Measurements from ENCODE around the gene SMOC1. TPM values are rescaled to one million over a fixed set of nuclear protein-coding genes. Genes with fewer than 3 reads are reported as not detected.
A peak's percentile ranks its signal among the peaks of the same experiment; 100 is the strongest.

SMOC1 gene
- total RNA-seq, 1 experiment from 2014 or later, result 22.9 TPM

DNA sequence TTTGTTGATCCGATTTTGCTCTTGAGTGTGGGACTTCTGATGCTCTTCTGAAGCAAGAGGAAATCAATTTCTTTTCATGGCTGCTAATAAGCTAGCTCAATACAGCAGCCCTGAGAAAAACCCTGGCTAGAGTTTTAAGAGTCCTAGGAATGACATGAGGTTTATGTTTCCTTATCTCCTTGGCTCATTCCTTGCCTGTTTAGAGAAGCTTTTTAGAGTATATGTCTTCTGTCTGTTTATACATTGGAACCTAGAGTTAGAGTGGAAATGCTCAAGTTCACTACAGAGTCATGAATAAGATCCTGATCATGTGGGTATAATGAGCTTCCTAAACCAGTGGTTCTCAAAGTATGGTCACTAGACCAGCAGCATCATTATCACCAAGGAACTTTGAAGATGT is 34.5 kb downstream of the SMOC1 start:
- H3K4me1 Mint-ChIP-seq (ENCODE audit: insufficient read depth, unreplicated experiment), result peaks cover 27% of the 10 kb centered on the region

DNA sequence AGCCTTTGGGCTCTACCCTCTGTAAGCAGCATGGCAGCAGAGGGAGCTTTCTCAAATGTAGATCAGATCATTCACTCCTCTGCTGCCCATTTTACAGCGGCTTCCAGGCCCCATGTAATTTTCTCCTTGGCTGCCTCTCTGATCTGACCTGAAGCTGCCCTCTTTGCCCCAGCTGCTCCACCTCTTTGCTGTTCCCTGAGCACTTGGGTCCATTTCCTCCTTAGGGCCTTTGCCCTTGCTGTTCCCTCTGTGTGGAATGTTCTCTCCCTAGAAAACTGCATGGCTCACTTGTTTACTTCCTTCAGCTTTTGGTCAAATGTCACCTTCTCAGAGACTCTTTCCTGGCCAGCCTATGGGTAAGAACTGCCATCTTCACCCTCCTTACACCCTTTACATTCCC is 37.2 kb downstream of the SMOC1 start:
- POLR2A ChIA-PET, result no interaction called here
- no peak overlapping the region for H3K27ac Mint-ChIP-seq (ENCODE audit: low read depth, unreplicated experiment)

More for the DNA sequence above, 34.5 kb downstream of the SMOC1 start:
- BruUV-seq (replicated peaks), result no TSS peak
- H3K27ac Mint-ChIP-seq (ENCODE audit: low read depth, unreplicated experiment), result no peak overlapping the region
- intact Hi-C loops (cut with micrococcal nuclease), result no loop called here
- TF ChIP-seq, protein P1, sequence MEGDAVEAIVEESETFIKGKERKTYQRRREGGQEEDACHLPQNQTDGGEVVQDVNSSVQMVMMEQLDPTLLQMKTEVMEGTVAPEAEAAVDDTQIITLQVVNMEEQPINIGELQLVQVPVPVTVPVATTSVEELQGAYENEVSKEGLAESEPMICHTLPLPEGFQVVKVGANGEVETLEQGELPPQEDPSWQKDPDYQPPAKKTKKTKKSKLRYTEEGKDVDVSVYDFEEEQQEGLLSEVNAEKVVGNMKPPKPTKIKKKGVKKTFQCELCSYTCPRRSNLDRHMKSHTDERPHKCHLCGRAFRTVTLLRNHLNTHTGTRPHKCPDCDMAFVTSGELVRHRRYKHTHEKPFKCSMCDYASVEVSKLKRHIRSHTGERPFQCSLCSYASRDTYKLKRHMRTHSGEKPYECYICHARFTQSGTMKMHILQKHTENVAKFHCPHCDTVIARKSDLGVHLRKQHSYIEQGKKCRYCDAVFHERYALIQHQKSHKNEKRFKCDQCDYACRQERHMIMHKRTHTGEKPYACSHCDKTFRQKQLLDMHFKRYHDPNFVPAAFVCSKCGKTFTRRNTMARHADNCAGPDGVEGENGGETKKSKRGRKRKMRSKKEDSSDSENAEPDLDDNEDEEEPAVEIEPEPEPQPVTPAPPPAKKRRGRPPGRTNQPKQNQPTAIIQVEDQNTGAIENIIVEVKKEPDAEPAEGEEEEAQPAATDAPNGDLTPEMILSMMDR (IDR thresholded peaks at IDR 0.05; ENCODE audit: unreplicated experiment), result no peak
- H3K4me3 Mint-ChIP-seq (ENCODE audit: unreplicated experiment), result no peak overlapping the region
- ChIA-PET CTCF (no interaction called here), POLR2A (no interaction called here)
- peaks cover 12% of the 10 kb centered on the region for H3K9me3 Mint-ChIP-seq (ENCODE audit: unreplicated experiment)
- peaks cover 10% of the 10 kb centered on the region for H3K36me3 Mint-ChIP-seq (ENCODE audit: insufficient read depth, unreplicated experiment)
- no peak for DNase-seq (ENCODE audit: unreplicated experiment)
- no peaks in the 10 kb centered on the region for H3K27me3 Mint-ChIP-seq (ENCODE audit: insufficient read depth, unreplicated experiment)

DNA sequence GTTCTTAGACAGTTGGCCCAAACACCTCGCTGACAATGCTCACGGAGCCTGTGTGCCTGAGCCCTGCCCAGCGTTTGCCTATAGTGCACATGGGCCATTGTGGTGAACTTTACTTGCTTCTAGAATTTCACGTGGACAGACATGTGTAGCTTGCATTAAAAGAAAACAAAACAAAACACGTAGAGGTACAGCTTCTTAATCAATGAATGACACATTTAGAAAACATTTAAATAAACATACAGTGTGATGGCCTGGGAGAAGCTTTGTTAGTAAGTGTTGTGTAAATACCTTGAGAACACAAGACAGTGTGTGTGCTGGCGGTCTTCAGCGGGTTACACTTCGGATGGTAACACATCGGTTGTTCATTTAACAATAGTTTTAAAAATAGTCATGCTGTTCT is 38.1 kb downstream of the SMOC1 start:
- peaks cover 12% of the 10 kb centered on the region for H3K9me3 Mint-ChIP-seq (ENCODE audit: unreplicated experiment)
- TF ChIP-seq, protein P1 (IDR thresholded peaks at IDR 0.05; ENCODE audit: unreplicated experiment), result no peak
- POLR2A ChIA-PET, result interaction anchor here (0.6 to 0.9 kb wide), 3 partner anchors 29 to 84 kb away, joined by 3 to 4 read pairs (median 3); no protein-coding TSS in a partner anchor

More for the DNA sequence above, 37.2 kb downstream of the SMOC1 start:
- TF ChIP-seq, protein P1 (IDR thresholded peaks at IDR 0.05; ENCODE audit: unreplicated experiment), result no peak
- intact Hi-C loops (cut with micrococcal nuclease), result no loop called here
- H3K4me3 Mint-ChIP-seq (ENCODE audit: unreplicated experiment), result no peak overlapping the region
- CTCF ChIA-PET, result interaction anchor here (0.8 to 1.4 kb wide), 2 partner anchors 16 to 19 kb away, joined by 3 read pairs; no protein-coding TSS in a partner anchor
- H3K36me3 Mint-ChIP-seq (ENCODE audit: insufficient read depth, unreplicated experiment), result peaks cover 10% of the 10 kb centered on the region
- peaks cover 27% of the 10 kb centered on the region for H3K4me1 Mint-ChIP-seq (ENCODE audit: insufficient read depth, unreplicated experiment)
- no peak for DNase-seq (ENCODE audit: unreplicated experiment)
- peaks cover 12% of the 10 kb centered on the region for H3K9me3 Mint-ChIP-seq (ENCODE audit: unreplicated experiment)
- no peaks in the 10 kb centered on the region for H3K27me3 Mint-ChIP-seq (ENCODE audit: insufficient read depth, unreplicated experiment)
- no TSS peak for BruUV-seq (replicated peaks)

DNA sequence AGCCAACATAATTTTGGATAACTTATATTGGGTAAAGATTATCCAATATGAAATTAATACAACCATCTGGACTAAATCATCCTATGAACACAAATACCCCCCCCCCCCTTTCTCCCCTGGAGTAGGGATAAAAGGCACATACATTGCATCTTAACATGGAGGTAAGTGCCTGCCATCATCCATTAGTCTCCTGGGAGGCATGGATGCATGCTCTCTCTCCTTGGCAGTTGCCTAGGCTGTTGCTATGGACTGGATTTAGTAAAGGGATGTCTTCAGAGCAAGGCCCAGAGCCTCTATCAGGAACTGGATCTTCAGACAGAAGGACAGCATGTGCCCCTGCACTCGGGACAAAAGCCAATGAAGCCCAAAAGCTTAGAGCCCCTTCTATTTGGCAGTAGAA is 40.6 kb downstream of the SMOC1 start:
- TF ChIP-seq, protein P1 (IDR thresholded peaks at IDR 0.05; ENCODE audit: unreplicated experiment), result no peak
- BruUV-seq (replicated peaks), result no TSS peak
- Mint-ChIP-seq H3K36me3 (ENCODE audit: insufficient read depth, unreplicated experiment) (peaks cover 10% of the 10 kb centered on the region), H3K4me3 (ENCODE audit: unreplicated experiment) (no peak overlapping the region), H3K27me3 (ENCODE audit: insufficient read depth, unreplicated experiment) (no peaks in the 10 kb centered on the region), H3K9me3 (ENCODE audit: unreplicated experiment) (peaks cover 12% of the 10 kb centered on the region), H3K27ac (ENCODE audit: low read depth, unreplicated experiment) (no peak overlapping the region), H3K4me1 (ENCODE audit: insufficient read depth, unreplicated experiment) (peaks cover 27% of the 10 kb centered on the region)
- intact Hi-C loops (cut with micrococcal nuclease), result no loop called here
- CTCF ChIA-PET, result interaction anchor here (0.7 to 0.9 kb wide), 2 partner anchors 19 to 29 kb away, joined by 3 to 4 read pairs; no protein-coding TSS in a partner anchor
- POLR2A ChIA-PET, result no interaction called here
- DNase-seq (ENCODE audit: unreplicated experiment), result no peak

More for the DNA sequence above, 38.1 kb downstream of the SMOC1 start:
- H3K4me1 Mint-ChIP-seq (ENCODE audit: insufficient read depth, unreplicated experiment), result peaks cover 27% of the 10 kb centered on the region
- CTCF ChIA-PET, result interaction anchor here (0.8 to 1.4 kb wide), 3 partner anchors 14 to 1898 kb away, joined by 3 to 4 read pairs (median 3); no protein-coding TSS in a partner anchor
- H3K4me3 Mint-ChIP-seq (ENCODE audit: unreplicated experiment), result no peak overlapping the region
- peak overlapping the region; percentile 46 for H3K27ac Mint-ChIP-seq (ENCODE audit: low read depth, unreplicated experiment)
- BruUV-seq (replicated peaks), result no TSS peak
- no peaks in the 10 kb centered on the region for H3K27me3 Mint-ChIP-seq (ENCODE audit: insufficient read depth, unreplicated experiment)
- H3K36me3 Mint-ChIP-seq (ENCODE audit: insufficient read depth, unreplicated experiment), result peaks cover 10% of the 10 kb centered on the region
- intact Hi-C loops (cut with micrococcal nuclease), result no loop called here
- DNase-seq (ENCODE audit: unreplicated experiment), result no peak
